HG03064 (cell line): ENCODE results near the gene TBC1D22A.

ENCODE experiments used
- ATAC-seq: cut with Tn5 transposase; IDR thresholded peaks from one replicate; pipeline ENCODE4 v1.9.1; 2021; ENCODE audit warnings: low read depth; ENCODE audit not compliant: unreplicated experiment

TBC1D22A gene

GRCh38 chr22:46945481-46945880 is 183.0 kb downstream of the TBC1D22A start:
- ATAC-seq, result no peak

- ATAC-seq, result no peak
Measured at GRCh38 chr22:46946383-46946962, 184.0 kb downstream of the TBC1D22A start.

GRCh38 chr22:46947516-46948257 is 185.2 kb downstream of the TBC1D22A start:
- no peak for ATAC-seq

- ATAC-seq, result no peak
Measured at GRCh38 chr22:46948411-46949144, 186.1 kb downstream of the TBC1D22A start.

GRCh38 chr22:46951350-46951749 is 188.9 kb downstream of the TBC1D22A start:
- ATAC-seq, result no peak

- ATAC-seq, result no peak
Measured at GRCh38 chr22:46951973-46952372, 189.5 kb downstream of the TBC1D22A start.

- no peak for ATAC-seq
Measured at GRCh38 chr22:46953968-46954765, 191.7 kb downstream of the TBC1D22A start.

GRCh38 chr22:46954781-46955180 is 192.3 kb downstream of the TBC1D22A start:
- no peak for ATAC-seq

GRCh38 chr22:46956498-46957215 is 194.2 kb downstream of the TBC1D22A start:
- ATAC-seq, result no peak

- ATAC-seq, result no peak
Measured at GRCh38 chr22:46957521-46957920, 195.1 kb downstream of the TBC1D22A start.

- no peak for ATAC-seq
Measured at GRCh38 chr22:46958191-46958590, 195.7 kb downstream of the TBC1D22A start.

GRCh38 chr22:46958658-46959057 is 196.2 kb downstream of the TBC1D22A start:
- ATAC-seq, result no peak

- no peak for ATAC-seq
Measured at GRCh38 chr22:46959369-46959768, 196.9 kb downstream of the TBC1D22A start.

- ATAC-seq, result no peak
Measured at GRCh38 chr22:46961591-46962295, 199.3 kb downstream of the TBC1D22A start.

GRCh38 chr22:46962406-46962805 is 200.0 kb downstream of the TBC1D22A start:
- ATAC-seq, result no peak

- ATAC-seq, result no peak
Measured at GRCh38 chr22:46963672-46964545, 201.5 kb downstream of the TBC1D22A start.

- no peak for ATAC-seq
Measured at GRCh38 chr22:46964773-46965550, 202.5 kb downstream of the TBC1D22A start.
